Smooth muscle cell (in vitro differentiated cells): Measurements from ENCODE around the gene AATK. TPM values are rescaled to one million over a fixed set of nuclear protein-coding genes. Genes with fewer than 3 reads are reported as not detected.

Experiments used
- DNase-seq: peaks from one replicate; lab custom pipeline; 2025; ENCODE audit not compliant: unreplicated experiment; lab: John Stamatoyannopoulos, UW
- H2AFZ ChIP-seq: fragments of 200-600 bp; sonication (generic); 2 replicates; pipeline ENCODE4 v1.6.0; 2016; ENCODE audit warnings: antibody characterized with exemption, low read depth, mild to moderate bottlenecking
- H3F3A ChIP-seq: fragments of 200-600 bp; sonication (generic); 2 replicates; pipeline ENCODE4 v1.6.0; 2017; ENCODE audit warnings: antibody characterized with exemption, low read depth
- H3K27ac ChIP-seq: fragments of 200-600 bp; sonication (generic); 2 replicates; pipeline ENCODE4 v1.5.1; 2016; ENCODE audit warnings: low read depth, mild to moderate bottlenecking
- H3K27me3 ChIP-seq: fragments of 200-600 bp; sonication (generic); 2 replicates; pipeline ENCODE4 v1.6.1; 2016; ENCODE audit warnings: low read depth, mild to moderate bottlenecking
- H3K36me3 ChIP-seq: fragments of 200-600 bp; sonication (generic); 2 replicates; pipeline ENCODE4 v1.5.1; 2016; ENCODE audit warnings: low read depth
- H3K4me1 ChIP-seq: fragments of 200-600 bp; sonication (generic); 2 replicates; pipeline ENCODE4 v1.5.1; 2016; ENCODE audit warnings: low read depth
- H3K4me2 ChIP-seq: fragments of 200-600 bp; sonication (generic); 2 replicates; pipeline ENCODE4 v1.6.0; 2016; ENCODE audit warnings: mild to moderate bottlenecking
- H3K4me3 ChIP-seq: fragments of 200-600 bp; sonication (generic); 2 replicates; pipeline ENCODE4 v1.5.1; 2016; ENCODE audit warnings: mild to moderate bottlenecking
- H3K79me2 ChIP-seq: fragments of 200-600 bp; sonication (generic); 2 replicates; pipeline ENCODE4 v1.6.0; 2016; ENCODE audit warnings: low read depth, mild to moderate bottlenecking
- H3K9ac ChIP-seq: fragments of 200-600 bp; sonication (generic); 2 replicates; pipeline ENCODE4 v1.6.0; 2016; ENCODE audit warnings: low read depth
- H3K9me3 ChIP-seq: fragments of 200-600 bp; sonication (generic); replicated peaks from 2 replicates; pipeline ENCODE4 v1.5.1; 2016; ENCODE audit warnings: low read depth
- H4K20me1 ChIP-seq: fragments of 200-600 bp; sonication (generic); 2 replicates; pipeline ENCODE4 v1.6.0; 2016; ENCODE audit warnings: low read depth
- CTCF ChIP-seq: fragments of 200-600 bp; sonication (generic); IDR thresholded peaks from 2 replicates; pipeline ENCODE4 v1.5.1; 2017; ENCODE audit warnings: borderline replicate concordance, mild to moderate bottlenecking, antibody characterized with exemption; ENCODE audit not compliant: insufficient read depth, poor library complexity, severe bottlenecking
- WGBS: methylation state at CpG from one replicate; pipeline ENCODE4 v1.1.7; 2016; ENCODE audit warnings: low lambda C conversion rate; 5-methylcytosine and 5-hydroxymethylcytosine counted together
- polyA plus RNA-seq: library from polyadenylated mRNA; unstranded; fragments of >200 nt; fragmentation: Nextera tagmentation; extraction: Ambion mirVana; gene quantifications from 2 replicates; pipeline ENCODE4 v1.2.1, GENCODE V29; 2016
- total RNA-seq: library from RNA; depleted of rRNA; stranded (reverse); fragments of >200 nt; gene quantifications from 2 replicates; pipeline ENCODE4 v1.2.3, GENCODE V29; 2014

Gene AATK
- total and polyA plus RNA-seq, 2 experiments from 2014 or later = 0.61 to 0.67 TPM

- WGBS = 92% methylated on average over 11 of the region's 11 CpGs
- H3K27ac ChIP-seq = no peak overlapping the region
- H4K20me1 ChIP-seq = no peaks in the 10 kb centered on the region
Measured at GRCh38 chr17:81183807-81184206, 17.8 kb upstream of the AATK start.

GRCh38 chr17:81183316-81183715, 17.3 kb upstream of the AATK start:
- WGBS = 98% methylated on average over 10 of the region's 10 CpGs
- Histone ChIP-seq H2AFZ (no peak overlapping the region), H3K9me3 (no peaks in the 10 kb centered on the region), H3K9ac (no peak overlapping the region), H3F3A (no peaks in the 10 kb centered on the region), H3K4me3 (no peak overlapping the region), H3K27ac (no peak overlapping the region), H3K27me3 (no peaks in the 10 kb centered on the region), H3K4me2 (no peak overlapping the region), H4K20me1 (no peaks in the 10 kb centered on the region), H3K4me1 (no peaks in the 10 kb centered on the region), H3K36me3 (no peaks in the 10 kb centered on the region), H3K79me2 (no peaks in the 10 kb centered on the region)
- no peak for DNase-seq
- TF ChIP-seq CTCF = no peak

More at GRCh38 chr17:81183807-81184206, 17.8 kb upstream of the AATK start:
- Histone ChIP-seq H3K27me3 (no peaks in the 10 kb centered on the region), H3K79me2 (no peaks in the 10 kb centered on the region), H3K9me3 (no peaks in the 10 kb centered on the region), H3K4me1 (no peaks in the 10 kb centered on the region), H3K4me2 (no peak overlapping the region), H3K9ac (no peak overlapping the region), H3K36me3 (no peaks in the 10 kb centered on the region), H3K4me3 (no peak overlapping the region), H3F3A (no peaks in the 10 kb centered on the region), H2AFZ (no peak overlapping the region)
- no peak for TF ChIP-seq CTCF
- DNase-seq = no peak

GRCh38 chr17:81182596-81182995, 16.6 kb upstream of the AATK start:
- Histone ChIP-seq H3K36me3 (no peaks in the 10 kb centered on the region), H3K4me2 (no peak overlapping the region)
- no peak for DNase-seq

More at GRCh38 chr17:81182596-81182995, 16.6 kb upstream of the AATK start:
- WGBS = 96% methylated on average over 5 of the region's 5 CpGs
- Histone ChIP-seq H3K9ac (no peak overlapping the region), H3K79me2 (no peaks in the 10 kb centered on the region), H3K4me3 (no peak overlapping the region), H3K27me3 (no peaks in the 10 kb centered on the region), H2AFZ (no peak overlapping the region), H4K20me1 (no peaks in the 10 kb centered on the region), H3K9me3 (no peaks in the 10 kb centered on the region), H3K4me1 (no peaks in the 10 kb centered on the region), H3K27ac (no peak overlapping the region), H3F3A (no peaks in the 10 kb centered on the region)
- no peak for TF ChIP-seq CTCF
